Measurements from ENCODE around the gene CNOT9.

The CNOT9 gene

GRCh38 chr2:218577482-218578220 lies 9.0 kb downstream of the CNOT9 start:
- DNase-seq (ENCODE audit: low read depth): no peak

DNA sequence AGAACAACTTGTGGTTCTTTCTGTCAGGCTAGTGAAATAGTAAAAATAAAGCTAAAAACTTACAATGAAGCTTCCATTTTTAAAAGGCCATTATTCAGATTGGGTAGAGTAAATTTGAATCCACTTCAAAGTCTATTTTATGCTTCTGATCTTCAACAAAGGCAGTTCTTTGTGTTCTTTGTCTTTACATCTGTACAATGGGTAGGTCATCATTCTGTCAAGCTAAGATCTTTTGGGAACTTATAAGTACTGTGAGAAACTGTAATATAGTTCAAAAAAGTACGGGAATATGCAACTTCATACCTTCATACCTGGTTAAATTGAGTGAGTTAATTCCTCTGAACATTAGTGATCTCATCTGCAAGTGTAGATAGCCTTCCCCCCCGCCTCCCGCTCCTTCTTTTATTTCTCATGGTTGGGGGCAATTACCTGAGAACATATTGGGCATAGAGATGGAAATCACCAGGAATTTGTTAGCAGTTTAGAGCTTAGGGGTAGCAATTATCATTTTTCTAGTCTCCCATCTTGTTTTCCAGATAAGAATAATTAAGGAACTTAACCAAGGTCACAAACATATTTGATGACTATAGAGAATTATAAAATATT lies 9.7 kb downstream of the CNOT9 start:
- no peak for DNase-seq (ENCODE audit: low read depth)

- DNase-seq (ENCODE audit: low read depth): no peak
These were observed 13.4 kb downstream of the CNOT9 start for GRCh38 chr2:218582076-218582475.

- DNase-seq (ENCODE audit: low read depth): no peak
These were observed 15.6 kb downstream of the CNOT9 start for GRCh38 chr2:218583983-218584850.

DNA sequence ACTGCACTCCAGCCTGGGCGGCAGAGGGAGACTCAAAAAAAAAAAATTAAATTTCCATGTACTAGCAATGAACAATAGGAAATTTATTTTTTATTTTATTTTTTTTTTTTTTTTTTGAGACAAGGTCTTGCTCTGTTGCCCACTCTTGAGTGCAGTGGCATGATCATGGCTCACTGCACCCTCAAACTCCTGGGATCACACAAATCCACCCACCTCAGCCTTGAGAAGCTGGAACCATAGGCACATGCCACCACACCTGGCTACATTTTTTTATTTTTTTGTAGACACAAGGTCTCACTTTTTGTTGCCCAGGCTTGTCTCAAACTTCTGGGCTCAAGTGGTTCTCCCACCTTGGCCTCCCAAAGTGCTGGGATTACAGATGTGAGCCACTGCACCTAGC lies 16.9 kb downstream of the CNOT9 start:
- no peak for DNase-seq (ENCODE audit: low read depth)

DNA sequence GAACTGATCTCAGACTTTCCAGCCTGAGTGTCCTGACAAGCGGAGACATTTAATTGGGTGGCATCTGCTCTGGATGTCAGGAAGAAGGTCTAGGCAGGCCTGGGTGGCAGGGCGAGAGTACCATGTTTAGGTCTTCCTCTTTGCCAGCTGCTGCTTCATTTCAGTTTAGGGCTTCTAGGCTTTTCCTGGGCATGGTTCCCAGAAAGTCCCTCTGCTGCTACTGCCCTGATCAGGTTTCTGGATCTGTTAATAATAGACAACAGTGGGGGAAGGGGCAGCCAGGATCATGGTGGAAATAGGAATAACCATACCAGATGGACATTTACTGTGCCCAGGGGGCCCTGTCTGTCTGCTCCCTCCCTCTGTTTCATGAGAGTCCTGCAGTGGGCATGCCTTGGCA lies 36.8 kb downstream of the CNOT9 start:
- no peak for DNase-seq (ENCODE audit: low read depth)

DNA sequence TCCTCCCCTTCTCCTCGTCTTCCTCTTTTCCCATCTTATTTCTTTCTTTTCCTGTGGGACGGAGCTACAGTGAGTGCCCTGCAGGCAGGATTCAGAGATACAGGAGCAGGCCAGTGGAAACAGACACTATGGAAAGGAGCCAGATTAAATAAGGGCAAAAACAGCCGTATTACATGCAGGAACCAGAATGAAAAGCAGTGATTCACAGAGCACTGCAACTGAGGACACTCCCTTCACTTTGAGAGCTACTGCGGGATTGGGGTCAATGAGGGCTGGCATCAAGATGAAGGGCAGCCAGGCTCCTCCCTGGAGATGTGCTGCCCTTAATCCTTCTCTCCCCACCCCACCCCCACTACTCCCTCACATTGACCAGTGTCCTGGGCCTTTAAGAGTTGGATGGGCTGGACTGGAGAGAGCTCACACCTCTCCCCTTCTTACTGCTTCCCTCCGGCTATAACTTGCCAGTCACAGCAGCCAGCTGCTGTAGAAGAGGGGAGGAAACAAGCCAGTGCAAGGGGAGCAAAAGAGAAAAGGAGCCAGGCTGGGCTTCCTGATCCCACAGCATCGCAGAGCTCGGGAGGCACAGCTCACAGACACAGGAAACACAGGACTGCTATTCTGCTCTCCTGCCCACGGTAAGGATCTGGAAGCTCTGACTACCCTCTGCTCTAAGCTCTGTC lies 38.9 kb downstream of the CNOT9 start, which contains the start of gene PLCD4:
TSS of gene PLCD4 (plus strand) at position 464 of the 680 bp plus-strand sequence. CDS start 7,841 bp downstream, outside the sequence.
- DNase-seq (ENCODE audit: low read depth): no peak

- no peak for DNase-seq (ENCODE audit: low read depth)
These were observed 47.3 kb downstream of the CNOT9 start for GRCh38 chr2:218615868-218616315.

- no peak for DNase-seq (ENCODE audit: low read depth)
These were observed 49.6 kb downstream of the CNOT9 start for GRCh38 chr2:218618102-218618860.

- DNase-seq (ENCODE audit: low read depth): no peak
These were observed 52.4 kb downstream of the CNOT9 start for GRCh38 chr2:218621007-218621406.

- DNase-seq (ENCODE audit: low read depth): no peak
These were observed 54.1 kb downstream of the CNOT9 start for GRCh38 chr2:218622606-218623365.

DNA sequence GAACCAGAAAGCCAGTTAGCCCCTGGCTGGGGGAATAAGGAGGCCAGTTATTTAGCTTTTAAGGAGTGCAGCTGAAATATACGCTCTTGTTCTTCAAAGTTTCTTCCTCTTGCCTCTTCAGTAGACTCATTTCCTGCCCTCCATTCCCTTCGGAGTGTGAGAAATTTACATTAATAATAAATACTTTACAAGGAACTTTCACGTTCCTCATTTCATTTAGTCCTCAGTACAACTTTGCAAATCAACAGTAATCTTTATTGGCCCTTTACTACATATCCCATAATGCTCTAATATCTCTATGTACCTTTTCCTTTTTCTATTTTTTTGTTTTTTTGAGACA lies 54.7 kb downstream of the CNOT9 start:
- no peak for DNase-seq (ENCODE audit: low read depth)

DNA sequence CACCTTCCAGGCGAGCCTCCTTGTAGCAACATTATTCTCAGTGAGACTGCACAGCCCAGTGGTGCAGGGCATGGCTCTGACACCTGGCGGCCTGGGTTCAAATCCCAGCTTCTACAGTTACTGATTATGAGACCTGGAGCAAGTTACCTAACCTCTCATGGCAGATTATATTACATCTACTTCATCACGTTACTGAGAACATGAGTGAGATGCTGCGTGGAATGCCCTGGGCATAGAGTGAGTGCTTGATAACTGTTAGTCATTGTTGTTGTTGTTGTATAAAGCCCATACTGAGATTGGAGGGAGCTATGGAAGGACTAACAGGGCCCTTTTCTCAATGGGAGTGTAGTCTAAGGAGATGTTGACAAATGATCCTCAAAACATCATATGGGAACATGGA lies 57.7 kb downstream of the CNOT9 start:
- DNase-seq (ENCODE audit: low read depth): no peak

DNA sequence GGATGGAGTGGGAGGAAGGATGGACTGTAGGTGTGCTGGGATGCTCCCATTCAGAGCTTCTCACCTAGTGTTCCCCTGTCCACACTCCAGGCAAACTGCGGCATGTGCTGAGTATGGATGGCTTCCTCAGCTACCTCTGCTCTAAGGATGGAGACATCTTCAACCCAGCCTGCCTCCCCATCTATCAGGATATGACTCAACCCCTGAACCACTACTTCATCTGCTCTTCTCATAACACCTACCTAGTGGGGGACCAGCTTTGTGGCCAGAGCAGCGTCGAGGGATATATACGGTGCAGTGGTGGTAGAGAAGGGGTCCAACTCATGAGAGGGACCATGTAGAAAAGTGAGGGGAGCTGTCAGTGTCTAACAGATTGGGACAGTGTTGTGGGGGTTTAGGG lies 59.3 kb downstream of the CNOT9 start:
- no peak for DNase-seq (ENCODE audit: low read depth)

- DNase-seq (ENCODE audit: low read depth): no peak
These were observed 63.2 kb downstream of the CNOT9 start for GRCh38 chr2:218631837-218632236.

- DNase-seq (ENCODE audit: low read depth): no peak
These were observed 67.1 kb downstream of the CNOT9 start for GRCh38 chr2:218635719-218636118.

GRCh38 chr2:218638372-218638771 lies 69.7 kb downstream of the CNOT9 start:
- no peak for DNase-seq (ENCODE audit: low read depth)

DNA sequence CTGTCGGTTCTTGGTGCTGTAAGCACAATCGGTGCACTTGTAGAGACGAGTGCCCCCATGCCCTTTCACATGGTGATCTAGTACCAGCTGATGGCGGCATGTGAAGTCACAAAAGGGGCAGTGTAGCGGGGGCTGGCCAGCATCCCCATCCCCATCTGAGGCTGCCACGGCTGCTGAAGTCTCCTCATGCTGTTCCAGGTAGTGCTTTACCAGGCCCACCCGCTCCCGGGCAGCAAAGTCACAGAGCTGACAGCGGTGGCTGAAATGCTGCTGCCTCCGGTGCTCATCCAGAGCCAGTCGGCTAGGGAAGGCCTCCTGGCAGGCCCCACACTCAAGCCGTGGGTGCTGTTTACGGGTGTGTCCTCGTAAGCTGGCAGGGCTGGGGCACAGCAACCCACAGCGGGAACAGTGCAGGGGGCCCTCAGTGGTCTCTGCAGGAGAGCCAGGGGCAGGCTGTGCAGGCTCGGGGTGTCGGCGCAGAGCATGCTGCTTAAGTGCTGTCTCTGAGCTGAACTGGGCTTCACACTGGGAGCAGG lies 73.5 kb downstream of the CNOT9 start:
- no peak for DNase-seq (ENCODE audit: low read depth)

DNA sequence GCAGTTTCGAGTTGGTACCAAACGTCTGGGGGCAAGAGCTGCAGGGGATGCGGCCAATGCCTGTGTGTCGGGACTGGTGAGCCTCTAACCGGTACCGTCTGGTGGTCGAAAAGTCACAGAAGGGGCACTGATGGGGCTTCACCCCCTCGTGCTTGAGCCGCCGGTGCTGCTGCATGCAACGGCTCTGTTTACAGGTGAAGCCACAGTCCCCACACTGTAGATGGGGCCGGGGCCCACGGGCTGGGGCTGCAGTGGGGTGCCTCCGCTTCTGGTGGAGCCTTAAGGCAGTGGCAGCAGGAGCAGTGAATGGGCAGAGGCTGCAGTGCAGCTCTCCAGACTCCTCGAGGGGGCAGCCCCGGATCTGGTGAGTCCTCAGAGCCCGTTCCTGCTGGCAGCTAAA lies 74.1 kb downstream of the CNOT9 start:
- no peak for DNase-seq (ENCODE audit: low read depth)

DNA sequence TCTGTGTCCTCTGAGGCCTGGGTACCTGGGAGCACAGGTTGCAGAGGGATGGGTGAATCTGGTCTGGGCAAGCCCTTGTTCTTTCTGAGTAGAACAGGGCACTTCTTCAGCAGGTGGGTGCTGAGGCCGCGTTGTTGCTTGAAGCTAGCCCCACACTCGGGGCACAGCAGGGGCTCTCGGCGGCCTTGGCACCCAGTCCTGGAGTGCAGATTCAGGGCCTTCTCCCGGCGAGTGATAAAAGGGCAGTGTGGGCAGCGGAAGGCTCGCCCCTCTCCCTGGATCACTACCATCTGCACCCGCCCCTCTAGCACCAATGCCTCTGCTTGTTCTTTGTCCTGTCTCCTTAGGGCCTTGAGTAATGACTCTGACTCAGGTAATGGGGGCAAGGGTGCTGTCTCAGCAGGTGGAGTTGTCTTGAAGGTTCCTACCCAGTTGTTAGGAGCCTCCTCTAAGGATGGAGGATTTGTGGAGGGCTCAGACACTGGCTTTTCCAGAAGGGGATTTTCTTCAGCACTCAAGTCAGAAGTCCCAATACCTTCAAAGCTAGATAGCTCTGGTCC lies 75.2 kb downstream of the CNOT9 start:
- DNase-seq (ENCODE audit: low read depth): no peak
